ENCODE data around the gene SYNE2. TPM values are rescaled to one million over a fixed set of nuclear protein-coding genes. Genes with fewer than 3 reads are reported as not detected.

SYNE2 gene

GRCh38 chr14:64265222-64265621 is 412.4 kb downstream of the SYNE2 start:
- Histone ChIP-seq H3K27me3 (ENCODE audit: insufficient read depth, poor library complexity, severe bottlenecking) (no peaks in the 10 kb centered on the region), H3K4me3 (replicated peaks; ENCODE audit: insufficient read depth, low read length) (no peak overlapping the region), H3K27ac (replicated peaks) (no peak overlapping the region)
- no peak for DNase-seq (ENCODE audit: low read depth in 1 of 2, low spot score in 1 of 2)
- no peak for TF ChIP-seq POLR2AphosphoS5 (IDR thresholded peaks at IDR 0.05; ENCODE audit: low read depth)
- TF ChIP-seq SPI1 (IDR thresholded peaks at IDR 0.05; ENCODE audit: borderline replicate concordance, low read depth), result no peak
- no peak for TF ChIP-seq CTCF (IDR thresholded peaks at IDR 0.05; ENCODE audit: insufficient read depth, low read length)
- TF ChIP-seq REST (IDR thresholded peaks at IDR 0.05; ENCODE audit: insufficient replicate concordance, low read depth), result no peak
- TF ChIP-seq GABPA (IDR thresholded peaks at IDR 0.05; ENCODE audit: low read depth), result no peak

DNA sequence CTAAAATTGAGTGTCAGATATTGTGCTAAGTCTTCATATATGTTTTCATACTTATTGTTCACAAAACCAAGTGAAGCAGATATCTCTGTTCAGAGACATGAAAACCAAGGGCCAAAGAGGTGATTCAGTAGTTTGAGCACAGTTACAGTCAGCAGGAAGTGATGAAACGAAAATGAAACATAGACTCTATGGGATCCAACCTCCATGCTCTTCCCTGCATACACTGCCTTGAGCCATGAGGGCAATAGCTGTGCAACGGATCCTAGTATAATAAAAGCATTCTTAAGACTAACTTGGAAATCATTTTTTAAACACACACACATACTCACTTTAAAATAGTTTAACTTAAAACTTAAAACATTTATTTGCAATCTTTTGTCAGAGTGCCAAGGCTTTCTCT is 413.4 kb downstream of the SYNE2 start:
- TF ChIP-seq CTCF (IDR thresholded peaks at IDR 0.05; ENCODE audit: insufficient read depth, low read length) (no peak), POLR2AphosphoS5 (IDR thresholded peaks at IDR 0.05; ENCODE audit: low read depth) (no peak), SPI1 (IDR thresholded peaks at IDR 0.05; ENCODE audit: borderline replicate concordance, low read depth) (no peak), REST (IDR thresholded peaks at IDR 0.05; ENCODE audit: insufficient replicate concordance, low read depth) (no peak), GABPA (IDR thresholded peaks at IDR 0.05; ENCODE audit: low read depth) (no peak)

DNA sequence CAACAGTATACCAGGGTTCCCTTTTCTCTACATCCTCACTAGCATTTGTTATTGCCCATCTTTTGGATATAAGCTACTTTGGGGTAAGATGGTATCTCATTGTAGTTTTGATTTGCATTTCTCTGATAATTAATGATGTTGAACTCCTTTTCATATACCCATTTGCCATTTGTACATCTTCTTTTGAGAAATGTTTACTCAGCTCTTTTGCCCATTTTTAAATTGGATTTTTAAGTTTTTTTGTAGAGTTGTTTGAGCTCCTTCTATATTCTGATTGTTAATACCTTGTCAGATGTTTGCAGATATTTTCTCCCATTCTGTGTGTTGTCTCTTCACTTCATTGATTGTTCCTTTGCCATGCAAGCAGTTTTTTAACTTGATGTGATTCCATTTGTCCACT is 419.2 kb downstream of the SYNE2 start:
- TF ChIP-seq REST (IDR thresholded peaks at IDR 0.05; ENCODE audit: insufficient replicate concordance, low read depth) (no peak), POLR2AphosphoS5 (IDR thresholded peaks at IDR 0.05; ENCODE audit: low read depth) (no peak), CTCF (IDR thresholded peaks at IDR 0.05; ENCODE audit: insufficient read depth, low read length) (no peak), GABPA (IDR thresholded peaks at IDR 0.05; ENCODE audit: low read depth) (no peak), SPI1 (IDR thresholded peaks at IDR 0.05; ENCODE audit: borderline replicate concordance, low read depth) (no peak)
- Histone ChIP-seq H3K4me3 (replicated peaks; ENCODE audit: insufficient read depth, low read length) (no peak overlapping the region), H3K27ac (replicated peaks) (no peak overlapping the region), H3K27me3 (ENCODE audit: insufficient read depth, poor library complexity, severe bottlenecking) (no peaks in the 10 kb centered on the region)
- DNase-seq (ENCODE audit: low read depth in 1 of 2, low spot score in 1 of 2), result no peak

More for the DNA sequence above, 413.4 kb downstream of the SYNE2 start:
- DNase-seq (ENCODE audit: low read depth in 1 of 2, low spot score in 1 of 2), result no peak
- H3K27ac ChIP-seq (replicated peaks), result no peak overlapping the region
- H3K27me3 ChIP-seq (ENCODE audit: insufficient read depth, poor library complexity, severe bottlenecking), result no peaks in the 10 kb centered on the region
- no peak overlapping the region for H3K4me3 ChIP-seq (replicated peaks; ENCODE audit: insufficient read depth, low read length)

Small RNA genes within 50 kb of the gene (microRNA-seq; reads per million reads assigned to microRNA genes)
- gene MIR548H1, result not detected

Data from HL-60 (cell line).